GM12801 (cell line): ENCODE measurements around the gene APP.

Experiments used
- TF ChIP-seq, protein P1 (sequence below): IDR thresholded peaks from one replicate; pipeline ENCODE4 v1.5.1; 2011; ENCODE audit warnings: control low read depth; ENCODE audit not compliant: insufficient read length; ENCODE audit errors: extremely low read depth

APP gene

DNA sequence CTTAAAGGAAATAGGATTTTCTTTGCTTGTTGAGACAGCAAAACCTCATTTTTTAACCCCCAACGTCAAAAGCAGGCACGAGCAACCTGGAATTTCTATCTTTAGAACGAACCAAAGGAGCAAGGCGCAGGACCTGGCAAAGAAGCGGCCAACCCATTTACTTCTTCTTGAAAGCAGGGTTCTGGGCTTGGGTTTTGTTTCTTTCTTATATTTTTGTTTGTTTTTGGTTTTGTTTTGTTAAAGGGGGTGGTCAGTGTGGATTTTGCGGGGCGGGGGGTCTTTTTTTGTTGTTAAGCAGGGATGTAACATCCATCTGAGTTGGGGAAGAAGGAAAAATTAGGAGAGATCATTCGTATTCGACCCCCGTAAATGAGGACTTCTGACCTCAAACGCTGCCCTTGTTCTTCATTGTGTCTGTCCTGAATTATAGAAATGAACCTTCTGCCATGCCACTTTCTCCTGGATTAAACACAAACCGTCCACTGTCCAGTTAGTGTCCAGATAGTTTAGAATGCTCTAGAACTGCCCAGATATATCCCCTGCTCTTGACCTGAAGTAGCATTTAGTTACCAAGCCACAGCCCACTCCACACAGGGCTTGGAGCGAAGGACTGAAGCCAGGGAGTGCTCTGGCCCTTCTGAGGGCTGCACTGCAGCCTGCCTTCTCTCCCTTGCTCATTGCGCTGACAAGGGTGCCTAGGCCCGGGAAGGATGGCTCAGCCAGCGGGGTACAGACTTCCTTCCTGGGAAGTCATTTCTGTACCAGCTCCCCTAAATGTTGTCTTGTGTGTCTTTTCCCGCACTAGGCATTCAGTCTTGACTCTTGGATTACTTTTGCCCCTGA lies 909 bp upstream of the APP start:
- TF ChIP-seq, protein P1, sequence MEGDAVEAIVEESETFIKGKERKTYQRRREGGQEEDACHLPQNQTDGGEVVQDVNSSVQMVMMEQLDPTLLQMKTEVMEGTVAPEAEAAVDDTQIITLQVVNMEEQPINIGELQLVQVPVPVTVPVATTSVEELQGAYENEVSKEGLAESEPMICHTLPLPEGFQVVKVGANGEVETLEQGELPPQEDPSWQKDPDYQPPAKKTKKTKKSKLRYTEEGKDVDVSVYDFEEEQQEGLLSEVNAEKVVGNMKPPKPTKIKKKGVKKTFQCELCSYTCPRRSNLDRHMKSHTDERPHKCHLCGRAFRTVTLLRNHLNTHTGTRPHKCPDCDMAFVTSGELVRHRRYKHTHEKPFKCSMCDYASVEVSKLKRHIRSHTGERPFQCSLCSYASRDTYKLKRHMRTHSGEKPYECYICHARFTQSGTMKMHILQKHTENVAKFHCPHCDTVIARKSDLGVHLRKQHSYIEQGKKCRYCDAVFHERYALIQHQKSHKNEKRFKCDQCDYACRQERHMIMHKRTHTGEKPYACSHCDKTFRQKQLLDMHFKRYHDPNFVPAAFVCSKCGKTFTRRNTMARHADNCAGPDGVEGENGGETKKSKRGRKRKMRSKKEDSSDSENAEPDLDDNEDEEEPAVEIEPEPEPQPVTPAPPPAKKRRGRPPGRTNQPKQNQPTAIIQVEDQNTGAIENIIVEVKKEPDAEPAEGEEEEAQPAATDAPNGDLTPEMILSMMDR: no peak

DNA sequence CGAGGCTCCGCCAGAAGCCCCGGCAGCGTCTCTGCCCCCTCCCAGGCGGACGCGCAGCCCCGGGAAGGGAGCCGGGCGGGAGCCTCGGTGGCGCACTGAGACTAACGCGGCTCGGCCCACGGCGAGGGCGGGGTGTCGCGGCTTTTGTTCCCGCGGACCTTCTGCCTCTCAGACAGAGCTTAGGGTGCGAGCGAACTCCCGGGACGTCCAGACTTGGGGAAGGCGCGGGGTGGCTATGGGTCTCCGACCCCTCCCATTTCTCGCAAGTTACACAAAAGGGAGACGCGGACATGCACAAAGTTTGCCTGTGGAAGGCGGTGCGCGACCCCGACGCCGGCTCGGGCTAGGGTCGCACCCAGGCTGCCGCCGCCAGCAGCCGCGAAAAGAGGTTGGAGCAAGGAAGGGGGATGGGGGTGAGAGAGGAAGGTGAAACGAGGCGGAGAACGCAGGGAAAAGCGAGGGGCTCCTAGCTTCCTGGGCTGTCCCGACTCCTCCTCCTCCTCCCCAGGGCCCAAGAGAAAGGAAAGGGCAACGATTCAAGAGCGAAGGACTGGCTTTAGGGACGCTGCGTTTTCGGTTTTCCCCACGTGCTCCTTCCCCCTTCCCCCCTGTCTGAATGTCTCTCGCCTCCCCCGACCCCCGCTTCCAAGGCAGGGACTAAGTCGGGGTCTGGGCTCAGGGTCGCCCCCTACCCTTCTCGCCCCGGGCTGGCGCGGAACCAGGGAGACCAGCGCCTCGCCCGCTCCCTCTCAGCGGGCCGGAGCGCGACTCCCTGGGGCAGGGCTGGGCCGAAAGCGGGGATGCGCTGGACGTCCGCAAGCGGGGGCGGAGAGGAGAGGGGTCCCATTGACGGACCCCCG lies 729 bp downstream of the APP start:
- TF ChIP-seq, protein P1: no peak

DNA sequence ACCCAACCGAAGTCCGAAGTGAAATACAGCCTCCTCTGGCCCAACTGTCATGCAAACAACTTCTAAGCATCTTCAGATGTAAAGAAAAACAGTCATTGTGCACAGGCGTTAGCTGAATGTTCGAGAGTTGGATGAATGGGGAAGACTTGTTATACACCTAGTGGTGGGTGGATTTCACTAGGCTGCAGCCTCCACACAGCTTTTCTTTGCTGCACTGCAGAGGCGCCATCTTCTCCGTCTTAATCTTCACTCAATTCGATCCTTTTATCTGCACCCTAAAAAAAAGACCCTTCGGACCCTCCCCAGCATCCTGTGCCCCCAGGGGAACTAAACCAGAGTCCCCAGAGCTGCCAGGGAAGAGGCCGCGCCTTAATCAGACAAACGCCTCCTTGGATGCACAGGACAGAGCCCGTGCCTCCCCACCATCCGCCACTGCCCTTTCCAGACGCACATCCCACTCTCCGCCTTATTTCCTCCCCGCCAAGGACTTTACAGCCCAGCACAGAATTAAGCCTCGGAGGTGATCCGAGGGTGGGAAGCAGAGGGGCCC lies 1.4 kb downstream of the APP start:
- TF ChIP-seq, protein P1: no peak

- TF ChIP-seq, protein P1: no peak
These were observed 2.2 kb downstream of the APP start for GRCh38 chr21:26168371-26168770.

GRCh38 chr21:26167593-26167992 lies 3.0 kb downstream of the APP start:
- TF ChIP-seq, protein P1: no peak

- TF ChIP-seq, protein P1: no peak
These were observed 5.2 kb downstream of the APP start for GRCh38 chr21:26165331-26165730.

DNA sequence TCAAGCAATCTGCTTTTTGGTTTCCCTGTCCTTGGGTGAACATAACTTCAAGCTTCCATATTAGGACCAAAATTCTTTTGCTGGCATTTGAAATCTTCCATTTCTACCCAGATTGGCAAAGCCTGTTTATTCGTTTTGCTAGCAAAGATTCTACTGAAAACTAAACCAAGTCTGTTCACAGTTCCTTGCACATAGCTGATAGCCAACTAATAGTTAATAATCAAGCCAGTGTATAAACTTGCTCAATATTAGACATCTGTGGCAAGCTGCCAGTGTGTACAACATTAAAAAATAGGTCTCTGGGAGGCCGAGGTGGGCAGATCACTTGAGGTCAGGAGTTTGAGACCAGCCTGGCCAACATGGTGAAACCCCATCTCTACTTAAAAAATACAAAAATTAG lies 6.3 kb downstream of the APP start:
- TF ChIP-seq, protein P1: no peak
